ENCODE results near the gene ZBTB7C. TPM values are rescaled to one million over a fixed set of nuclear protein-coding genes. Genes with fewer than 3 reads are reported as not detected.

ZBTB7C gene
- polyA plus RNA-seq, 1 donor = 12.8 TPM

GRCh38 chr18:48022021-48022420 is 387.2 kb downstream of the ZBTB7C start:
- no peak for DNase-seq

DNA sequence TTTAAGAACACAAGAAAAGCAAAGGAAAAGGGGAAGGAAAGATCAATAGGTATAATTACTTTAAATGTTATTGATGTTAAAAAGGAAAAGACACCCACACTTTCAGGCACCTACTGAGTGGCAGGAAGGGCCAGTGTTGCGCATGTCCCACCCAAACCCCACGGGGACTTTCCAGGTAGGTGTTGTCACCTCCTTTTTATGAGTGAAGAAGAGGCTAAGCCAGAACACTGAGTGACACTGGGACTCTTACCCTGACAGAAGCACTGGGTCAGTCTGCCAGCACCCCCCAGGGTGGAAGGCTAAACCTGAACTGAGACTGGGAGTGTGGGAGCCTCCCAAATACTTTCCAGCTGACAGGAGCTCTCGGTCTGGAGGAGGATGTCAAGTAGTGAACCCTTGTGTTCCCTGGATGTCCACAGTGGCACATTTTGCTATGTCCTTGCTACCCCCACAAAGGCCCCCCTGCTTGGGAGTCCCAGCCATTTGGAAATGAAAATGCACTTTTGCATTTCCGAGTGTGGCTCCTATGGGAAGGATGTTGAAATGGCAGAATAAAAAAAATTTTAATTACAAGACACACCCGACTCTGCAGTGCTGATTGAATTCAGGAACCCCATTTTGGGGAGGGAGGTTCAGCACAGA is 387.8 kb downstream of the ZBTB7C start:
- DNase-seq = no peak

DNA sequence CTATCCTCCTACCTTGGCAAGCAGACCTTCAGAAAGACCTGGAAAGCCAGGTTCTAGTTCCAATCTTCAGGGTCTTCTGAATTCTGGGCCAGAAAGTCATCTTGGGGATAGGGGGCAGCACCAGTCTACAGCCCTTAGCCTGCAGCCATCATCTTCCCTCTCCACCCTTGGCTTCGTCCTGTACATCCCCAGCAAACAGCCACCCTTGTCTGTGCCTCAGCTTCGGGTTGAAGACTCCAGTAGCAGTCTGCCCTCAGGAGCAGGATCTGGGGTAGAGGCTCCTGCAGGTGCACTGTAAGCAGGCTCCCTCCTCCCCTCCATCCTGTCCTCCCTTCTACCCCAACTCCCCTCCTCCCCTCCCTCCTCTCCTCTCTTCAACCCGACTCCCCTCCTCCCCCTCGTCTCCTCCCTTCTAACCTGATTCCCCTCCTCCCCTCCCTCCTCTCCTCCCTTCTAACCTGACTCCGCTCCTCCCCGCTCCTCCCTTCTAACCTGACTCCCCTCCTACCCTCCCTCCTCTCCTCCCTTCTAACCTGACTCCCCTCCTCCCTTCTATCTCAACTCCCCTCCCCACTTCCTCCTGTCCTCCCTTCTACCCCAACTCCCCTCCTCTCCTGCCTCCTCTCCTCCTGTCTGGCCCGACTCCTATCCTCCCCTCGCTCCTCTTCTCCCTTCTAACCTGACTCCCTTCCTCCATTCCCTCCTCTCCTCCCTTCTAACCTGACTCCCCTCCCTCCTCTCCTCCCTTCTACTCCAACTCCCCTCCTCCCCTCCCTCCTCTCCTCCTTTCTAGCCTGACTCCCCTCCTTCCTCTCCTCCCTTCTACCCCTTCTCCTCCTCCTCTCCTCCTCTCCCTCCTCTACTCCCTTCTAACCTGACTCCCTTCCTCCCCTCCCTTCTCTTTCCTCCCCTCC is 388.6 kb downstream of the ZBTB7C start:
- DNase-seq = no peak

- DNase-seq = no peak
Observed at GRCh38 chr18:48019557-48020325, 389.4 kb downstream of the ZBTB7C start.

DNA sequence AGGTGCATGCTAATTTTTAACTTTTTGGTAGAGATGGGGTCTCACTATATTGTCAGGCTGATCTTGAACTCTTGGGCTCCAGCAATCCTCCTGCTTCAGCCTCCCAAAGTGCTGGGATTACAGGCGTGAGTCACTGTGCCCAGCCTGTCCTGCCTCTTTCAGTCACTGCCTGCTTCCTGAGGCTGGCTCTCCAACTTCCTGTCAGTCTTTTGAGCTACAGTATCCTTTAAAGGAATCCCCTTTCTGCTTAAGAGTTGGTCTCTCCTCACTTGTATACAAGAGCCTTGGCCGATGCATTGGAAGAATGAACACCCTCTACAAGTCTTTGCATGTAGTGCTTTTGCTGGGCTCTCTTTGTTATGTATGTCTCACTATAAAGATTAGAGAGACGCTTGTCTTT is 390.3 kb downstream of the ZBTB7C start:
- no peak for DNase-seq

DNA sequence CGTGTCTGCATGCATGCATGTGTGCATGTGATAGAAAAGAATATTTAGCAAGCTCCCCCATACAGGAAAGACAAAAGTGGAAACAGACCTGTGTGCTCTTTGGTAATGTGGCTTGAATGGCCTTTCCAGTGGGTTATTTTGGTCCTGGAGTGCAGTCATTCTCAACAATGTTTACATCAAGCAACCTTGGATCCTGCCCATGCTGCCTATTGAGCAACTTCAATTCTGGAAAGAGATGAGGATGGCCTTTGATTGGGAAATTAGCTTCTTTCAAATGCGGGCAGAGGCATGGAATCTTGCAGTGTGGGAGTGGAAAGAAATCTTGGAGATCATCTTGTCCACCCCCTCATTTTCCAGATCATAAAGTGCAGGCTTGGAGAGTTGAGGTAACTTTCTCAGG is 391.5 kb downstream of the ZBTB7C start:
- DNase-seq = no peak

DNA sequence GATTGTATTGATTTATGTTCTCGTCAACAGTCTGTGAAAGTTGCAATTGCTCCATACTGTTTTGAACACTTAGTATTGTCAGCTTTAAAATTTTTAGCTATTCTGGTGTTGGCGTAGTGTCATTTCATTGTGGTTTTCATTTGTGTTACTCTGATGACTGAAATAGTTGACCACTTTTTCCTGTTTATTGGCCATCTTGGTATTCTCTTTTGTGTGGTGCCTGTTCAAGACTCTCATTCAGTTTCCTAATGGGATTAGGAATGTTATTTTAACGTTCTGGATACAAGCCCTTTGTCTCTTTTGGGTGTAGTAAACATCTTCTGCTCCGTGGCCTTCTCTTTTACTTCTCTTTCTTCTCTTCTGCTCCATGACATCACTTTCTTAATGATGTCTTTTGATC is 396.0 kb downstream of the ZBTB7C start:
- DNase-seq = no peak

DNA sequence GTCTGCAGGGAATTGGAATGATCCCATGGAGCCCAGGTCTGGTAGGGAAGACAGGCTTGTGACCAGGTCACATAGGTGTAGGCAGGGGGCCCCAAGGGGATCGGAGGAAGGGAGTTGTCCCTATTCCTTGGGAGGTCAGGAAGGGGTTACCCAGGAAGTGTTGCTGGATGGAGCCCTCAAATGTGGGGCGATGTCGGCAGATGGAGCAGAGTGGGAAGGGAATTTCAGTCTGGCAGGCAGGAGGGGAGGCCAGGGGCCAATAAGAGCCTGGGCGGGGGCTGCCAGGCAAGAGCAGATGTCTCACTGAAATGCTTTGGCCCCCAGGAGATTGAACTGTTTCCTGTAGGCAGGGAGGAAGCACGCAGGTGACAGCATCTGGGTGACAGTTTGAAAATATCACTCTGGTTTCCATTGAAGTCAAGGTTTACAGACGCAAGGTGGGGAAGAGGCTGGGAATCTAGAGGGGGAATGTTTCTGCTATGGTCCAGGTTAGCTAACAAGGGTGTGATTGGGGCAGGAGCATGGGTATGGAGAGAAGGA is 397.2 kb downstream of the ZBTB7C start:
- DNase-seq = no peak

- no peak for DNase-seq
Observed at GRCh38 chr18:48010264-48010663, 398.9 kb downstream of the ZBTB7C start.

- no peak for DNase-seq
Observed at GRCh38 chr18:48009116-48009745, 400.0 kb downstream of the ZBTB7C start.

- DNase-seq = peak; percentile 72
Observed at GRCh38 chr18:48007955-48008701, 401.1 kb downstream of the ZBTB7C start.

DNA sequence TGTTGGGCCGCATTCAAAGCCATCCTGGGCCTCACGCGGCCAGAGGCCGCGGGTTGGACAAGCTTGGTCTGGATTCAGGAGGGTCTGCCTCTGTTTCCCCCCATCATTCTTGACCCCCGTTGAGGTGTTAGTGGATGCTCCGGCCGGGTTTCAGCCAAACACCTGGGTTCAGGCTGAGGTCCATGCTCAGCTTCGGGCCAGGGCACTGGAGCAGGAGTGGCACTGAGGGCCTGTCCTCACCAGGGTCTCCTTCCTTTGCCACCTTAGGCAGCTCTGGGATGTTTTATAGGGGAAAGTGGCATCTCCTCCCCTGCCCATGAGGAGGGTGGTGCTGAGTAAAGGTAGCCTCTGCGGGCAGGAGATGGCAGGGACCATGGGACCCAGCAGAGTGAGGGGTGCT is 401.8 kb downstream of the ZBTB7C start:
- no peak for DNase-seq

- DNase-seq = no peak
Observed at GRCh38 chr18:48006415-48007175, 402.6 kb downstream of the ZBTB7C start.

- DNase-seq = no peak
Observed at GRCh38 chr18:48004577-48004976, 404.6 kb downstream of the ZBTB7C start.

GRCh38 chr18:48003426-48004349 is 405.5 kb downstream of the ZBTB7C start:
- peak; percentile 46 for DNase-seq

- DNase-seq = no peak
Observed at GRCh38 chr18:48002933-48003365, 406.2 kb downstream of the ZBTB7C start.

DNA sequence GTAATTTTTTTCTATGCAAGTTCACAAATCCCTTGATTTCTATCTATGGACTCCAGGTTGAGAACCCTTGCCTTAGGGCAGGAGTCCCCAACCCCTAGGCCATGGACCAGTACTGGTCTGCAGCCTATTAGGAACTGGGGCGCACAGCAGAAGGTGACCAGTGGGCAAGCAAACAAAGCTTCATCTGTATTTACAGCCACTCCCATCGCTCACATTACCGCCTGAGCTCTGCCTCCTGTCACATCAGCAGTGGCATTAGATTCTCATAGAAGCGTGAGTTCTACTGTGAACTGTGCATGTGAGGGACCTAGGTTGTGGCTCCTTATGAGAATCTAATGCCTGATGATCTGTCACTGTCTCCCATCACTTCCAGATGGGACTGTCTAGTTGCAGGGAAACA is 408.5 kb downstream of the ZBTB7C start:
- no peak for DNase-seq

- DNase-seq = no peak
Observed at GRCh38 chr18:47999801-48000248, 409.4 kb downstream of the ZBTB7C start.

DNA sequence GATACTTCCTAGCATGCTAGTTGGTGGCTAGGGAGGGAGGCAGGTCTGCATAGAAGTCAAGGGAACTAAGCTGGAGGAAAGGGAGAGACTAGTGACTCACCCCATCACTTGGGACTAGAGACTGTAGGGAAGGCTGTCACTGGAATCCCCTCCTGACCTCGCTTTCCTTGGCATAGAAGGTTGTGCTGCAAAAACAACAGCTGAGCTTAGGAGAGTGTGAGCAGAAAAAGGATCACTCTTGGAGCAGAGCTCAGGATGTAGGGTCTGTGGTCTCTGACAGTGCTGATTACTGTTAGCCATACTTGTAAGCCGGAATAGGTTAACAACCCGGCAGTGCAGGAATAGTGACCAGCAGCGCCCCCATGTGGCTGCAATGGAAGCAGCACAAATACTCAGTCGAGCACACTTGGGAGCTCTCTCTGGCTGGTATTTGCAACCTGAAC is 411.8 kb downstream of the ZBTB7C start:
- DNase-seq = no peak
